GM20000 (cell line): ENCODE data around the gene TLCD3B.

Experiments
- DNase-seq: peaks from one replicate; pipeline ENCODE4 v3.0.0; 2012; ENCODE audit warnings: low spot score
- TF ChIP-seq, protein P1 (sequence below): IDR thresholded peaks from 2 replicates; pipeline ENCODE4 v1.5.1; 2012; ENCODE audit warnings: mild to moderate bottlenecking, control low read depth; ENCODE audit errors: extremely low read depth, missing control alignments

Gene TLCD3B

DNA sequence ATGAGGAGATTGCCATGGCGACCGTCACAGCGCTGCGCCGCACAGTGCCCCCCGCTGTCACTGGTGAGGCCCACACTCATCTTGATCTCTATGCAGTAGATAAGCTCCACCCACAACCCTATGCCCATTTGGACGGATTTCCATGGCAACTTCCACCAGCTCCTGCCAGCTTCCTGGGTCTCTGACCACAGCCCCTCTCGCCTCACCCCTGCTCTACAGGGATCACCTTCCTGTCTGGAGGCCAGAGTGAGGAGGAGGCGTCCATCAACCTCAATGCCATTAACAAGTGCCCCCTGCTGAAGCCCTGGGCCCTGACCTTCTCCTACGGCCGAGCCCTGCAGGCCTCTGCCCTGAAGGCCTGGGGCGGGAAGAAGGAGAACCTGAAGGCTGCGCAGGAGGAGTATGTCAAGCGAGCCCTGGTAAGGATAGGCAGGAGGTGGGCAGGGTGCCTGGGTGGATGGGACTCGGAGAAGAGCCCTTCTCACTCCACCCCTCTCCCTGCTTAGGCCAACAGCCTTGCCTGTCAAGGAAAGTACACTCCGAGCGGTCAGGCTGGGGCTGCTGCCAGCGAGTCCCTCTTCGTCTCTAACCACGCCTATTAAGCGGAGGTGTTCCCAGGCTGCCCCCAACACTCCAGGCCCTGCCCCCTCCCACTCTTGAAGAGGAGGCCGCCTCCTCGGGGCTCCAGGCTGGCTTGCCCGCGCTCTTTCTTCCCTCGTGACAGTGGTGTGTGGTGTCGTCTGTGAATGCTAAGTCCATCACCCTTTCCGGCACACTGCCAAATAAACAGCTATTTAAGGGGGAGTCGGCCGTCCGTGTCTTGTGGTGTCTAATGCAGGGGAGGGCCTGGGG, 38.8 kb upstream of the TLCD3B start:
- TF ChIP-seq, protein P1, sequence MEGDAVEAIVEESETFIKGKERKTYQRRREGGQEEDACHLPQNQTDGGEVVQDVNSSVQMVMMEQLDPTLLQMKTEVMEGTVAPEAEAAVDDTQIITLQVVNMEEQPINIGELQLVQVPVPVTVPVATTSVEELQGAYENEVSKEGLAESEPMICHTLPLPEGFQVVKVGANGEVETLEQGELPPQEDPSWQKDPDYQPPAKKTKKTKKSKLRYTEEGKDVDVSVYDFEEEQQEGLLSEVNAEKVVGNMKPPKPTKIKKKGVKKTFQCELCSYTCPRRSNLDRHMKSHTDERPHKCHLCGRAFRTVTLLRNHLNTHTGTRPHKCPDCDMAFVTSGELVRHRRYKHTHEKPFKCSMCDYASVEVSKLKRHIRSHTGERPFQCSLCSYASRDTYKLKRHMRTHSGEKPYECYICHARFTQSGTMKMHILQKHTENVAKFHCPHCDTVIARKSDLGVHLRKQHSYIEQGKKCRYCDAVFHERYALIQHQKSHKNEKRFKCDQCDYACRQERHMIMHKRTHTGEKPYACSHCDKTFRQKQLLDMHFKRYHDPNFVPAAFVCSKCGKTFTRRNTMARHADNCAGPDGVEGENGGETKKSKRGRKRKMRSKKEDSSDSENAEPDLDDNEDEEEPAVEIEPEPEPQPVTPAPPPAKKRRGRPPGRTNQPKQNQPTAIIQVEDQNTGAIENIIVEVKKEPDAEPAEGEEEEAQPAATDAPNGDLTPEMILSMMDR = no peak
- no peak for DNase-seq

DNA sequence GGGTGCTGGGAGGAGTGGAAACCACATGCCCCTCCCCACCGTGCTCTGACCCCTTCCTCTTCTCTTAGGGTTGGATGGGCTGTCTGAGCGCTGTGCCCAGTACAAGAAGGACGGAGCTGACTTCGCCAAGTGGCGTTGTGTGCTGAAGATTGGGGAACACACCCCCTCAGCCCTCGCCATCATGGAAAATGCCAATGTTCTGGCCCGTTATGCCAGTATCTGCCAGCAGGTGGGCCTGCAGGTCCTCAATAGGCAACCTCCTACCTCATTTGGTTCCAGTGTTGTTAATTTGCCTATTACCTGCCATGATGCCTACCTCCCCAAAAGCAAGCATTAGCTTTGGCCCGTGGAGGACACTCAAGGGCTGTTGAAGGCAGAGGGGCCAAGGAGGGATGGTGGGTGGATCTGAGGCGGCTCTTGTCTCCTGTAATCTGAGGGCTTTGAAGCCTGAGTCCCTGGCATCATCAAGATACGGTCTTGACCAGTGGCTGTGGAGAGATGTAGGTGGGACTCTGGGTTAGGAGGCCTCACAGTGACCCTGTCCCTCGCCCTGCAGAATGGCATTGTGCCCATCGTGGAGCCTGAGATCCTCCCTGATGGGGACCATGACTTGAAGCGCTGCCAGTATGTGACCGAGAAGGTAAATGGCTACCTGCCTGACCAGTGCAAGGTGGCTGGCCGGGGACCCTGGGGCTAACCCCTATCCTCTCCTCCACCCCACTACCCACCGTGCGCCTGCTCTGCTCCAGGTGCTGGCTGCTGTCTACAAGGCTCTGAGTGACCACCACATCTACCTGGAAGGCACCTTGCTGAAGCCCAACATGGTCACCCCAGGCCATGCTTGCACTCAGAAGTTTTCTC, 37.9 kb upstream of the TLCD3B start:
- TF ChIP-seq, protein P1 = no peak
- no peak for DNase-seq

DNA sequence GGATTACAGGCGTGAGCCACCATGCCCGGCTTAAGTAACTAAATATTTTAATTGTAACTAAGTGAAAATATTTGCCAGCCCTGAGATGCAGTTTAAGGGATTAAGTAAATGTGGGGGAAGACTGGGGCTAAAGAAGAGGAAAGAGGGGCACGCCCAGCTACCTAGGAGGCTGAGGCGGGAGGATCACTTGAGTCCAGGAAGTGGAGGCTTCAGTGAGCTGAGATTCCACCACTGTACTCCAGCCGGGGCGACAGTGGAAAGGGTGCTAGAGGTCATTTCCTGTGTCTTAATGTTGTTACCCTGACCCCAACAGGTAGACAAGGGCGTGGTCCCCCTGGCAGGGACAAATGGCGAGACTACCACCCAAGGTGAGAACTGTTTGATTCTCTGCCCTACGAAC, 37.3 kb upstream of the TLCD3B start:
- no peak for DNase-seq
- TF ChIP-seq, protein P1 = no peak

DNA sequence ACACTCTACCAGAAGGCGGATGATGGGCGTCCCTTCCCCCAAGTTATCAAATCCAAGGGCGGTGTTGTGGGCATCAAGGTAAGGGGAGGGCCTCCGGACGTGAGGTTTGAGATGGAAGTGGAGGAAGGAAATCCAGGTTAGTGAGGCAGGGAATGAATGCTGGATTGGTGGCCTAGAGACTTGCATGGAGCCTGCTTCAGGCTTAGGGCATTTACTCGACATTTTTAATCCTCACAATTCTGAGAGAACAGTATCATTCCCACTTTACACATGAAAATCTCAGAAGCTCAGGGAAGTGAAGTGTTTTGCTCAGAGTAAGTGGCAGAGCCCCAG, 36.5 kb upstream of the TLCD3B start:
- TF ChIP-seq, protein P1 = no peak
- no peak for DNase-seq

DNA sequence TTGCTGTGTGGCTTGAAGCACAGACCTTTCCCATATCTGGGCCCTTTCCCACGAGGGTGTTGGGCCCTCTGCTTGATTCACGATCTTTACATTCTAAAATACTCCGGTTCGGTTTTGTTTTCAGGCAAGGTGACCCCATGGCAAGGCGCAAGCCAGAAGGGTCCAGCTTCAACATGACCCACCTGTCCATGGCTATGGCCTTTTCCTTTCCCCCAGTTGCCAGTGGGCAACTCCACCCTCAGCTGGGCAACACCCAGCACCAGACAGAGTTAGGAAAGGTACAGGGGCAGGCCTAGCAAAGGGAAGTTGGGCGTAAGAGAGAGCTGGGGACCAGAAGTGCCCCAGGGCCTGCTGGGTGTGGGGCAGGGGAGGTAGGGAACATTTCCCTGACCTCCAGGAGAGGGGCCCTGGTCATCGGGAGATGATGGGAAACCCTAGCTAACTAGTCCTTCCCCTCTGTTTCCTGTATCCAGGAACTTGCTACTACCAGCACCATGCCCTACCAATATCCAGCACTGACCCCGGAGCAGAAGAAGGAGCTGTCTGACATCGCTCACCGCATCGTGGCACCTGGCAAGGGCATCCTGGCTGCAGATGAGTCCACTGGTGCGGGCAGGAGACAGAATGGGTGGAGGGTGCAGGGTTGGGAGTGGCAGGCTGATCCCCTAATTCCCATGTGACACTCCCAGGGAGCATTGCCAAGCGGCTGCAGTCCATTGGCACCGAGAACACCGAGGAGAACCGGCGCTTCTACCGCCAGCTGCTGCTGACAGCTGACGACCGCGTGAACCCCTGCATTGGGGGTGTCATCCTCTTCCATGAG, 35.9 kb upstream of the TLCD3B start:
- TF ChIP-seq, protein P1 = no peak
- no peak for DNase-seq

DNA sequence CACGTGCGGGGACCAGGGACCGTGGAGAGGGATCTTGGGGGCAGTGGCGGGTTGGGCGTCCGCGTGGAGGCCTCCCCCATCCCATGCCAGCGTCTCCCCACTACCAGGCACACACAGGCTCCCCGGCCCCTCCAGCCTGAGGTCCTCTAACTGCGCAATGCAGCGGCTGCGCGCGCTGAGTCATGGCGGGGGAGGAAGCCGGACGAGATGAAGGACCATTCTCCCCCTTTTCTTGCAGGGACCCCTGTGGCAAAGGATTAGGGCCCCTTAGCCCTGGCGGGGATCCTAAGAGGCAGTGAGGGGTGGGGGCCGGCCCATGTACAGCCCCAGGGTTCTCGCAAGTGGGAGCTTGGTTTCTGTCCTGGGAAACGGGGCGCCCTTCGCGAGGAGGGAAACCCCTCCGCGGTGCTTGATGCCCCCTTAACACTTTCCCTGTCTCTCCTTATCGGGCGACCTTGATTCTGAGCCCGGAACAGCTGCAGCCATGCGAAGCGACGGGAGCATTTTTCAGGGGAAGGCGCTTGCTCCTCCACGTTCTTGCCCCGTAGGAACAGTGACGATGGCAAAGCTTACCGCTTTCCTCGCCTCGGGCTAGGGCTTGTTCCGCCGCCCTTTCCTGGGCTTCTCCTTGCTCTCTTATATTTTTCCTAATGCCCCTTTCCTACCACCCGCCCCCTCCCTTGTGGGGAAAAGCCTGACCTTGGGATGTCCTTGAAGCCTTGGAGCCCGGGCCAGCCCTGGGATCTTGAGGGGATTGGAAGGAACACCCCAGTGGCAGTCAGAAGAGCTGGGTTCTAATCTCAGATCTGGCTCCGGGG, 35.1 kb upstream of the TLCD3B start:
- DNase-seq = no peak
- TF ChIP-seq, protein P1 = no peak
